Measurements from ENCODE around the gene MAP2. TPM values are rescaled to one million over a fixed set of nuclear protein-coding genes. Genes with fewer than 3 reads are reported as not detected.

MAP2 gene
- total and polyA plus RNA-seq, 4 donors = 0.70 to 4.2 (median 1.9) TPM

- no peak for TF ChIP-seq FOXA2 (IDR thresholded peaks at IDR 0.05)
Measured at GRCh38 chr2:209498614-209499013, 74.8 kb downstream of the MAP2 start (continued).

- no peaks in the 10 kb centered on the region for H3K27me3 ChIP-seq (ENCODE audit: control insufficient read depth in 4 of 4, insufficient read depth in 4 of 4, low read length in 3 of 4)
- H3K9ac ChIP-seq (ENCODE audit: low read depth in 1 of 2, low read length in 2 of 2) = no peak overlapping the region
- H3K27ac ChIP-seq (ENCODE audit: low read depth in 1 of 2, low read length in 2 of 2) = no peak overlapping the region
- DNase-seq (ENCODE audit: low spot score) = no peak
- TF ChIP-seq JUND (IDR thresholded peaks at IDR 0.05) = no peak
- TF ChIP-seq FOXA2 (IDR thresholded peaks at IDR 0.05) = no peak
- no peak for TF ChIP-seq RXRA (IDR thresholded peaks at IDR 0.05)
- TF ChIP-seq SP1 (IDR thresholded peaks at IDR 0.05) = no peak
- TF ChIP-seq HNF4A (conservative IDR thresholded peaks at IDR 0.05) = no peak
- TF ChIP-seq, protein P1, sequence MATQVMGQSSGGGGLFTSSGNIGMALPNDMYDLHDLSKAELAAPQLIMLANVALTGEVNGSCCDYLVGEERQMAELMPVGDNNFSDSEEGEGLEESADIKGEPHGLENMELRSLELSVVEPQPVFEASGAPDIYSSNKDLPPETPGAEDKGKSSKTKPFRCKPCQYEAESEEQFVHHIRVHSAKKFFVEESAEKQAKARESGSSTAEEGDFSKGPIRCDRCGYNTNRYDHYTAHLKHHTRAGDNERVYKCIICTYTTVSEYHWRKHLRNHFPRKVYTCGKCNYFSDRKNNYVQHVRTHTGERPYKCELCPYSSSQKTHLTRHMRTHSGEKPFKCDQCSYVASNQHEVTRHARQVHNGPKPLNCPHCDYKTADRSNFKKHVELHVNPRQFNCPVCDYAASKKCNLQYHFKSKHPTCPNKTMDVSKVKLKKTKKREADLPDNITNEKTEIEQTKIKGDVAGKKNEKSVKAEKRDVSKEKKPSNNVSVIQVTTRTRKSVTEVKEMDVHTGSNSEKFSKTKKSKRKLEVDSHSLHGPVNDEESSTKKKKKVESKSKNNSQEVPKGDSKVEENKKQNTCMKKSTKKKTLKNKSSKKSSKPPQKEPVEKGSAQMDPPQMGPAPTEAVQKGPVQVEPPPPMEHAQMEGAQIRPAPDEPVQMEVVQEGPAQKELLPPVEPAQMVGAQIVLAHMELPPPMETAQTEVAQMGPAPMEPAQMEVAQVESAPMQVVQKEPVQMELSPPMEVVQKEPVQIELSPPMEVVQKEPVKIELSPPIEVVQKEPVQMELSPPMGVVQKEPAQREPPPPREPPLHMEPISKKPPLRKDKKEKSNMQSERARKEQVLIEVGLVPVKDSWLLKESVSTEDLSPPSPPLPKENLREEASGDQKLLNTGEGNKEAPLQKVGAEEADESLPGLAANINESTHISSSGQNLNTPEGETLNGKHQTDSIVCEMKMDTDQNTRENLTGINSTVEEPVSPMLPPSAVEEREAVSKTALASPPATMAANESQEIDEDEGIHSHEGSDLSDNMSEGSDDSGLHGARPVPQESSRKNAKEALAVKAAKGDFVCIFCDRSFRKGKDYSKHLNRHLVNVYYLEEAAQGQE (IDR thresholded peaks at IDR 0.05) = no peak
- no peak for TF ChIP-seq YY1 (IDR thresholded peaks at IDR 0.05)
- TF ChIP-seq, protein P2, sequence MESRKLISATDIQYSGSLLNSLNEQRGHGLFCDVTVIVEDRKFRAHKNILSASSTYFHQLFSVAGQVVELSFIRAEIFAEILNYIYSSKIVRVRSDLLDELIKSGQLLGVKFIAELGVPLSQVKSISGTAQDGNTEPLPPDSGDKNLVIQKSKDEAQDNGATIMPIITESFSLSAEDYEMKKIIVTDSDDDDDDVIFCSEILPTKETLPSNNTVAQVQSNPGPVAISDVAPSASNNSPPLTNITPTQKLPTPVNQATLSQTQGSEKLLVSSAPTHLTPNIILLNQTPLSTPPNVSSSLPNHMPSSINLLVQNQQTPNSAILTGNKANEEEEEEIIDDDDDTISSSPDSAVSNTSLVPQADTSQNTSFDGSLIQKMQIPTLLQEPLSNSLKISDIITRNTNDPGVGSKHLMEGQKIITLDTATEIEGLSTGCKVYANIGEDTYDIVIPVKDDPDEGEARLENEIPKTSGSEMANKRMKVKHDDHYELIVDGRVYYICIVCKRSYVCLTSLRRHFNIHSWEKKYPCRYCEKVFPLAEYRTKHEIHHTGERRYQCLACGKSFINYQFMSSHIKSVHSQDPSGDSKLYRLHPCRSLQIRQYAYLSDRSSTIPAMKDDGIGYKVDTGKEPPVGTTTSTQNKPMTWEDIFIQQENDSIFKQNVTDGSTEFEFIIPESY (IDR thresholded peaks at IDR 0.05) = no peak
- TF ChIP-seq TAF1 (conservative IDR thresholded peaks at IDR 0.05) = no peak
- H3K9me3 ChIP-seq (ENCODE audit: control insufficient read depth in 4 of 4, low read length in 3 of 4) = peaks cover 0 to 6% (median 0%) of the 10 kb centered on the region in 4 donors
- H3K4me3 ChIP-seq (ENCODE audit: low read depth in 1 of 3, low read length in 3 of 3) = no peak overlapping the region
- H3K4me1 ChIP-seq (ENCODE audit: control insufficient read depth in 4 of 4, insufficient read depth in 4 of 4, low read length in 3 of 4) = peaks cover 0 to 4% (median 0%) of the 10 kb centered on the region in 4 donors
- H3K36me3 ChIP-seq (ENCODE audit: control insufficient read depth in 4 of 4, insufficient read depth in 3 of 4, low read depth in 1 of 4, low read length in 3 of 4) = no peaks in the 10 kb centered on the region
Measured at GRCh38 chr2:209499069-209499468, 75.2 kb downstream of the MAP2 start.

DNA sequence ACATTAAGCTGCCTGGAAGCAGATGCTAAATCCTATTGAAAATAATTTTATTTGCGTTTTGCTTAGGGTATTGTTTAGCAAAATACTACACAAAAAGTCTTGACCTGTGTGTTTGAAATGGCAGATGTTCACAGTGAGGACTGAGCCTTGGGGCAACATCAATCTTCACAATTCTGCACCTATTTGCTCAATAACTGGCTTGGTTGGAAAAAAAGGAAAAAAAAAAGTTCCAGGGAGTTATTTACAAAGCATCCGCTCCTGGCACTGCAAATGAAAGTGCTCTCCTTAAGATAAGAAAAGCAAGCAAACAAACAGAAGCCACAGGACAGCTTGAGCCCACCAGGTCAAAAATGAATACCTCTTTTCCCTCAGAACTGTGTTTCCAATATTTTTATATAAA is 77.7 kb downstream of the MAP2 start:
- WGBS = 35% methylated on average over 2 of the region's 2 CpGs
- Histone ChIP-seq H3K9me3 (ENCODE audit: control insufficient read depth in 4 of 4, low read length in 3 of 4) (peaks cover 0 to 6% (median 0%) of the 10 kb centered on the region in 4 donors), H3K36me3 (ENCODE audit: control insufficient read depth in 4 of 4, insufficient read depth in 3 of 4, low read depth in 1 of 4, low read length in 3 of 4) (no peaks in the 10 kb centered on the region), H3K9ac (ENCODE audit: low read depth in 1 of 2, low read length in 2 of 2) (no peak overlapping the region), H3K4me3 (ENCODE audit: low read depth in 1 of 3, low read length in 3 of 3) (no peak overlapping the region), H3K4me1 (ENCODE audit: control insufficient read depth in 4 of 4, insufficient read depth in 4 of 4, low read length in 3 of 4) (peaks cover 0 to 2% (median under 1%) of the 10 kb centered on the region in 4 donors), H3K27me3 (ENCODE audit: control insufficient read depth in 4 of 4, insufficient read depth in 4 of 4, low read length in 3 of 4) (no peaks in the 10 kb centered on the region), H3K27ac (ENCODE audit: low read depth in 1 of 2, low read length in 2 of 2) (no peak overlapping the region)
- no peak for DNase-seq (ENCODE audit: low spot score)
- TF ChIP-seq RAD21 (IDR thresholded peaks at IDR 0.05) = no peak
- no peak for TF ChIP-seq TAF1 (conservative IDR thresholded peaks at IDR 0.05)
- TF ChIP-seq GABPA (IDR thresholded peaks at IDR 0.05 in 1 of 2, conservative IDR thresholded peaks at IDR 0.05 in 1 of 2) = no peak
- TF ChIP-seq, protein P3, sequence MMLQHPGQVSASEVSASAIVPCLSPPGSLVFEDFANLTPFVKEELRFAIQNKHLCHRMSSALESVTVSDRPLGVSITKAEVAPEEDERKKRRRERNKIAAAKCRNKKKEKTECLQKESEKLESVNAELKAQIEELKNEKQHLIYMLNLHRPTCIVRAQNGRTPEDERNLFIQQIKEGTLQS (IDR thresholded peaks at IDR 0.05) = no peak
- TF ChIP-seq EGR1 (IDR thresholded peaks at IDR 0.05; ENCODE audit: low read depth in 2 of 2) = no peak
- no peak for TF ChIP-seq FOXA1 (IDR thresholded peaks at IDR 0.05)
- no peak for TF ChIP-seq JUND (IDR thresholded peaks at IDR 0.05)
- TF ChIP-seq, protein P4, sequence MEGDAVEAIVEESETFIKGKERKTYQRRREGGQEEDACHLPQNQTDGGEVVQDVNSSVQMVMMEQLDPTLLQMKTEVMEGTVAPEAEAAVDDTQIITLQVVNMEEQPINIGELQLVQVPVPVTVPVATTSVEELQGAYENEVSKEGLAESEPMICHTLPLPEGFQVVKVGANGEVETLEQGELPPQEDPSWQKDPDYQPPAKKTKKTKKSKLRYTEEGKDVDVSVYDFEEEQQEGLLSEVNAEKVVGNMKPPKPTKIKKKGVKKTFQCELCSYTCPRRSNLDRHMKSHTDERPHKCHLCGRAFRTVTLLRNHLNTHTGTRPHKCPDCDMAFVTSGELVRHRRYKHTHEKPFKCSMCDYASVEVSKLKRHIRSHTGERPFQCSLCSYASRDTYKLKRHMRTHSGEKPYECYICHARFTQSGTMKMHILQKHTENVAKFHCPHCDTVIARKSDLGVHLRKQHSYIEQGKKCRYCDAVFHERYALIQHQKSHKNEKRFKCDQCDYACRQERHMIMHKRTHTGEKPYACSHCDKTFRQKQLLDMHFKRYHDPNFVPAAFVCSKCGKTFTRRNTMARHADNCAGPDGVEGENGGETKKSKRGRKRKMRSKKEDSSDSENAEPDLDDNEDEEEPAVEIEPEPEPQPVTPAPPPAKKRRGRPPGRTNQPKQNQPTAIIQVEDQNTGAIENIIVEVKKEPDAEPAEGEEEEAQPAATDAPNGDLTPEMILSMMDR (IDR thresholded peaks at IDR 0.05; ENCODE audit: low read depth, low read length, missing input control) = no peak
- no peak for TF ChIP-seq HNF4A (conservative IDR thresholded peaks at IDR 0.05)
- TF ChIP-seq HNF4G (IDR thresholded peaks at IDR 0.05) = no peak
- TF ChIP-seq, protein P5, sequence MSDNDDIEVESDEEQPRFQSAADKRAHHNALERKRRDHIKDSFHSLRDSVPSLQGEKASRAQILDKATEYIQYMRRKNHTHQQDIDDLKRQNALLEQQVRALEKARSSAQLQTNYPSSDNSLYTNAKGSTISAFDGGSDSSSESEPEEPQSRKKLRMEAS (IDR thresholded peaks at IDR 0.05) = no peak

Data from liver (tissue), 9 donors.